Mesenchymal stem cell (in vitro differentiated cells and primary cell): ENCODE measurements around the gene CATSPER1.
A peak's percentile ranks its signal among the peaks of the same experiment; 100 is the strongest.

ENCODE experiments used
- DNase-seq: peaks from one replicate; pipeline ENCODE4 v3.0.0-alpha.2; 2013
- H2AFZ ChIP-seq: one replicate; pipeline ENCODE4 v1.6.1; 2013; ENCODE audit warnings: low read depth, mild to moderate bottlenecking, control low read depth, inconsistent platforms, low read length, moderate library complexity
- H2AK5ac ChIP-seq: 2 replicates; pipeline ENCODE4 v1.6.1; 2013; ENCODE audit warnings: low read length, moderate library complexity, mild to moderate bottlenecking, inconsistent platforms; ENCODE audit not compliant: severe bottlenecking
- H2BK120ac ChIP-seq: one replicate; pipeline ENCODE4 v1.6.1; 2013; ENCODE audit warnings: low read depth, mild to moderate bottlenecking, inconsistent platforms, low read length, moderate library complexity
- H2BK12ac ChIP-seq, 2 experiments: one replicate each; pipeline ENCODE4 v1.6.1; 2013; ENCODE audit warnings: inconsistent platforms in 2 of 2, low read length in 2 of 2, mild to moderate bottlenecking in 2 of 2, moderate library complexity in 2 of 2, control low read depth in 1 of 2
- H2BK15ac ChIP-seq: one replicate; pipeline ENCODE4 v1.6.1; 2013; ENCODE audit warnings: mild to moderate bottlenecking, low read depth, inconsistent platforms; ENCODE audit not compliant: poor library complexity, severe bottlenecking
- H2BK5ac ChIP-seq: 2 replicates; pipeline ENCODE4 v1.6.1; 2013; ENCODE audit warnings: low read depth, mild to moderate bottlenecking, low read length, control low read depth, inconsistent platforms; ENCODE audit not compliant: poor library complexity, severe bottlenecking
- H3K14ac ChIP-seq, 2 experiments: one replicate each; pipeline ENCODE4 v1.6.1; 2013; ENCODE audit warnings: inconsistent platforms in 2 of 2, low read length in 2 of 2, control low read depth in 1 of 2, mild to moderate bottlenecking in 1 of 2, moderate library complexity in 1 of 2
- H3K18ac ChIP-seq, 2 experiments: one replicate each; pipeline ENCODE4 v1.6.1; 2013; ENCODE audit warnings: inconsistent platforms in 2 of 2, low read length in 2 of 2, control low read depth in 1 of 2, low read depth in 1 of 2, mild to moderate bottlenecking in 1 of 2
- H3K23ac ChIP-seq, 2 experiments: one replicate each; pipeline ENCODE4 v1.6.1; 2013; ENCODE audit warnings: inconsistent platforms in 2 of 2, low read length in 2 of 2, mild to moderate bottlenecking in 2 of 2, moderate library complexity in 2 of 2, control low read depth in 1 of 2
- H3K27ac ChIP-seq: 2 replicates; pipeline ENCODE4 v1.5.1; 2013; ENCODE audit warnings: mild to moderate bottlenecking, moderate library complexity, low read length, control low read depth, inconsistent platforms; ENCODE audit not compliant: poor library complexity, severe bottlenecking
- H3K27me3 ChIP-seq, 2 experiments: 2 replicates each; pipeline versions ENCODE4 v1.6.1 to v1.7.0; 2013; ENCODE audit warnings: low read length in 2 of 2, mild to moderate bottlenecking in 2 of 2, moderate library complexity in 2 of 2, control low read depth in 1 of 2, inconsistent platforms in 1 of 2; ENCODE audit not compliant: control insufficient read depth in 1 of 2, insufficient read depth in 1 of 2
- H3K36me3 ChIP-seq, 2 experiments: 2 replicates each; pipeline versions ENCODE4 v1.6.1 to v1.7.0; 2013; ENCODE audit warnings: low read length in 2 of 2, control low read depth in 1 of 2, inconsistent platforms in 1 of 2, low read depth in 1 of 2, mild to moderate bottlenecking in 1 of 2; ENCODE audit not compliant: insufficient read depth in 2 of 2, control insufficient read depth in 1 of 2
- H3K4ac ChIP-seq, 2 experiments: one replicate each; pipeline ENCODE4 v1.6.1; 2013; ENCODE audit warnings: inconsistent platforms in 2 of 2, low read length in 2 of 2, mild to moderate bottlenecking in 2 of 2, moderate library complexity in 2 of 2, control low read depth in 1 of 2, low read depth in 1 of 2
- H3K4me1 ChIP-seq: 2 replicates; pipeline ENCODE4 v1.6.1; 2013; ENCODE audit warnings: low read depth, low read length, control low read depth; ENCODE audit not compliant: control insufficient read depth, insufficient read depth
- H3K4me2 ChIP-seq: 2 replicates; pipeline ENCODE4 v1.6.1; 2013; ENCODE audit warnings: low read length, mild to moderate bottlenecking, inconsistent platforms; ENCODE audit not compliant: poor library complexity, severe bottlenecking
- H3K4me3 ChIP-seq, 2 experiments: 2 replicates each; pipeline versions ENCODE4 v1.5.1 to v1.7.0; 2013; ENCODE audit warnings: low read length in 2 of 2, mild to moderate bottlenecking in 2 of 2, control low read depth in 1 of 2, low read depth in 1 of 2; ENCODE audit not compliant: insufficient read depth in 1 of 2
- H3K79me1 ChIP-seq: replicated peaks from 2 replicates; pipeline ENCODE4 v1.6.1; 2013; ENCODE audit warnings: mild to moderate bottlenecking, control low read depth, low read length, inconsistent platforms; ENCODE audit not compliant: poor library complexity, severe bottlenecking
- H3K9ac ChIP-seq: 2 replicates; pipeline ENCODE4 v1.7.0; 2013; ENCODE audit warnings: mild to moderate bottlenecking, low read length, moderate library complexity
- H3K9me3 ChIP-seq: 2 replicates; pipeline ENCODE4 v1.7.0; 2013; ENCODE audit warnings: mild to moderate bottlenecking, low read length; ENCODE audit not compliant: control insufficient read depth
- H4K8ac ChIP-seq: one replicate; pipeline ENCODE4 v1.6.1; 2013; ENCODE audit warnings: inconsistent platforms, mild to moderate bottlenecking, low read length, moderate library complexity
- H4K91ac ChIP-seq: one replicate; pipeline ENCODE4 v1.6.1; 2013; ENCODE audit warnings: mild to moderate bottlenecking, low read length, inconsistent platforms
- WGBS: methylation state at CpG from one replicate; pipeline ENCODE4 v1.1.7; 2013; ENCODE audit warnings: mixed read lengths; 5-methylcytosine and 5-hydroxymethylcytosine counted together

The CATSPER1 gene

GRCh38 chr11:66055021-66055420, 28.7 kb upstream of the CATSPER1 start:
- DNase-seq: no peak
- no peak overlapping the region for H2AK5ac ChIP-seq
- no peak overlapping the region for H2BK15ac ChIP-seq
- WGBS: 98% methylated on average over 7 of the region's 7 CpGs
- H3K79me1 ChIP-seq: peaks cover 20% of the 10 kb centered on the region
- no peak overlapping the region for H3K18ac ChIP-seq
- H4K91ac ChIP-seq: no peak overlapping the region
- no peak overlapping the region for H3K9ac ChIP-seq
- no peak overlapping the region for H3K4me3 ChIP-seq
- H2BK12ac ChIP-seq: no peak overlapping the region
- no peak overlapping the region for H2AFZ ChIP-seq
- H2BK120ac ChIP-seq: no peak overlapping the region
- no peak overlapping the region for H2BK5ac ChIP-seq
- H3K9me3 ChIP-seq: no peaks in the 10 kb centered on the region
- H4K8ac ChIP-seq: no peak overlapping the region
- H3K4ac ChIP-seq: no peak overlapping the region
- H3K27me3 ChIP-seq: no peaks in the 10 kb centered on the region
- peaks cover 42 to 54% of the 10 kb centered on the region in 2 experiments for H3K36me3 ChIP-seq
- H3K4me2 ChIP-seq: no peak overlapping the region
- no peak overlapping the region for H3K27ac ChIP-seq
- peaks cover 18% of the 10 kb centered on the region for H3K4me1 ChIP-seq
- no peak overlapping the region for H3K23ac ChIP-seq
- no peak overlapping the region for H3K14ac ChIP-seq

GRCh38 chr11:66052664-66052982, 26.3 kb upstream of the CATSPER1 start:
- no peak overlapping the region for H2BK5ac ChIP-seq
- peak overlapping the region; percentile 90 to 96 for H3K4ac ChIP-seq
- peak overlapping the region; percentile 67 for H3K4me2 ChIP-seq
- peak overlapping the region; percentile 84 to 94 for H3K4me3 ChIP-seq
- no peak overlapping the region for H2BK12ac ChIP-seq
- peak overlapping the region; percentile 37 for H2AK5ac ChIP-seq
- under 1% methylated on average over 17 of the region's 17 CpGs for WGBS
- H4K8ac ChIP-seq: peak overlapping the region; percentile 97
- DNase-seq: no peak
- peaks cover 11% of the 10 kb centered on the region for H3K79me1 ChIP-seq
- H3K27ac ChIP-seq: no peak overlapping the region
- peak overlapping the region; percentile 95 for H3K9ac ChIP-seq
- no peak overlapping the region for H2BK120ac ChIP-seq
- peak overlapping the region in 1 of 2 experiments; percentile 72 for H3K14ac ChIP-seq
- H3K4me1 ChIP-seq: peaks cover 36% of the 10 kb centered on the region
- no peaks in the 10 kb centered on the region for H3K9me3 ChIP-seq
- peak overlapping the region; percentile 82 to 86 for H3K18ac ChIP-seq
- peak overlapping the region in 1 of 2 experiments; percentile 18 for H3K23ac ChIP-seq
- peak overlapping the region; percentile 84 for H4K91ac ChIP-seq
- no peak overlapping the region for H2BK15ac ChIP-seq
- peaks cover 4 to 21% of the 10 kb centered on the region in 2 experiments for H3K27me3 ChIP-seq
- H3K36me3 ChIP-seq: peaks cover 21 to 31% of the 10 kb centered on the region in 2 experiments
- H2AFZ ChIP-seq: peak overlapping the region; percentile 83

GRCh38 chr11:66051766-66052663, 25.7 kb upstream of the CATSPER1 start, which contains the start of gene SF3B2:
Gene SF3B2, plus strand, starts transcription at chr11:66052364. Its CDS starts 21 bp downstream, at chr11:66052385.
- Histone ChIP-seq H2BK120ac (no peak within 1 kb of the TSS), H4K8ac (peak within 1 kb of the TSS; percentile 97), H2AK5ac (peak within 1 kb of the TSS; percentile 63), H3K4me1 (peaks cover 42% of the 10 kb centered on the region), H3K79me1 (peaks cover 10% of the 10 kb centered on the region), H3K18ac (peak within 1 kb of the TSS; percentile 82 to 86), H2BK5ac (peak within 1 kb of the TSS; percentile 0), H2BK12ac (peak within 1 kb of the TSS in 1 of 2 experiments; percentile 17), H3K4me3 (peak within 1 kb of the TSS; percentile 84 to 94), H3K23ac (peak within 1 kb of the TSS in 1 of 2 experiments; percentile 18), H3K36me3 (peaks cover 15 to 26% of the 10 kb centered on the region in 2 experiments), H4K91ac (peak within 1 kb of the TSS; percentile 84), H3K14ac (peak within 1 kb of the TSS in 1 of 2 experiments; percentile 72), H3K27me3 (peaks cover 4 to 27% of the 10 kb centered on the region in 2 experiments), H2BK15ac (no peak within 1 kb of the TSS), H2AFZ (peak within 1 kb of the TSS; percentile 83), H3K9ac (peak within 1 kb of the TSS; percentile 95), H3K9me3 (no peaks in the 10 kb centered on the region), H3K4ac (peak within 1 kb of the TSS; percentile 90 to 96), H3K27ac (peak within 1 kb of the TSS; percentile 85), H3K4me2 (peak within 1 kb of the TSS; percentile 74)
- WGBS: under 1% methylated on average over 84 of the region's 84 CpGs
- DNase-seq: peak; percentile 98

GRCh38 chr11:66051371-66051765, 25.1 kb upstream of the CATSPER1 start:
- peaks cover 45% of the 10 kb centered on the region for H3K4me1 ChIP-seq
- no peak overlapping the region for H3K23ac ChIP-seq
- H3K79me1 ChIP-seq: peaks cover 5% of the 10 kb centered on the region
- H2AFZ ChIP-seq: peak overlapping the region; percentile 60
- no peaks in the 10 kb centered on the region for H3K9me3 ChIP-seq
- H3K27me3 ChIP-seq: peaks cover 6 to 33% of the 10 kb centered on the region in 2 experiments
- peak overlapping the region; percentile 52 for H4K91ac ChIP-seq
- peaks cover 12 to 20% of the 10 kb centered on the region in 2 experiments for H3K36me3 ChIP-seq
- H3K4me2 ChIP-seq: peak overlapping the region; percentile 74
- DNase-seq: no peak
- 34% methylated on average over 11 of the region's 12 CpGs for WGBS
- H4K8ac ChIP-seq: peak overlapping the region; percentile 69
- peak overlapping the region in 1 of 2 experiments; percentile 60 for H3K4ac ChIP-seq
- peak overlapping the region; percentile 95 for H3K9ac ChIP-seq
- H3K4me3 ChIP-seq: peak overlapping the region; percentile 29 to 94
- H2BK15ac ChIP-seq: no peak overlapping the region
- peak overlapping the region; percentile 63 for H2AK5ac ChIP-seq
- peak overlapping the region; percentile 85 for H3K27ac ChIP-seq
- H3K14ac ChIP-seq: no peak overlapping the region
- no peak overlapping the region for H2BK120ac ChIP-seq
- peak overlapping the region; percentile 65 to 71 for H3K18ac ChIP-seq
- H2BK5ac ChIP-seq: peak overlapping the region; percentile 0
- peak overlapping the region in 1 of 2 experiments; percentile 17 for H2BK12ac ChIP-seq
